GM19455 (cell line): ENCODE data around the gene MPHOSPH9.

Experiments
- ATAC-seq: cut with Tn5 transposase; IDR thresholded peaks from one replicate; pipeline ENCODE4 v1.9.1; 2021; ENCODE audit not compliant: unreplicated experiment

The MPHOSPH9 gene, protein sequence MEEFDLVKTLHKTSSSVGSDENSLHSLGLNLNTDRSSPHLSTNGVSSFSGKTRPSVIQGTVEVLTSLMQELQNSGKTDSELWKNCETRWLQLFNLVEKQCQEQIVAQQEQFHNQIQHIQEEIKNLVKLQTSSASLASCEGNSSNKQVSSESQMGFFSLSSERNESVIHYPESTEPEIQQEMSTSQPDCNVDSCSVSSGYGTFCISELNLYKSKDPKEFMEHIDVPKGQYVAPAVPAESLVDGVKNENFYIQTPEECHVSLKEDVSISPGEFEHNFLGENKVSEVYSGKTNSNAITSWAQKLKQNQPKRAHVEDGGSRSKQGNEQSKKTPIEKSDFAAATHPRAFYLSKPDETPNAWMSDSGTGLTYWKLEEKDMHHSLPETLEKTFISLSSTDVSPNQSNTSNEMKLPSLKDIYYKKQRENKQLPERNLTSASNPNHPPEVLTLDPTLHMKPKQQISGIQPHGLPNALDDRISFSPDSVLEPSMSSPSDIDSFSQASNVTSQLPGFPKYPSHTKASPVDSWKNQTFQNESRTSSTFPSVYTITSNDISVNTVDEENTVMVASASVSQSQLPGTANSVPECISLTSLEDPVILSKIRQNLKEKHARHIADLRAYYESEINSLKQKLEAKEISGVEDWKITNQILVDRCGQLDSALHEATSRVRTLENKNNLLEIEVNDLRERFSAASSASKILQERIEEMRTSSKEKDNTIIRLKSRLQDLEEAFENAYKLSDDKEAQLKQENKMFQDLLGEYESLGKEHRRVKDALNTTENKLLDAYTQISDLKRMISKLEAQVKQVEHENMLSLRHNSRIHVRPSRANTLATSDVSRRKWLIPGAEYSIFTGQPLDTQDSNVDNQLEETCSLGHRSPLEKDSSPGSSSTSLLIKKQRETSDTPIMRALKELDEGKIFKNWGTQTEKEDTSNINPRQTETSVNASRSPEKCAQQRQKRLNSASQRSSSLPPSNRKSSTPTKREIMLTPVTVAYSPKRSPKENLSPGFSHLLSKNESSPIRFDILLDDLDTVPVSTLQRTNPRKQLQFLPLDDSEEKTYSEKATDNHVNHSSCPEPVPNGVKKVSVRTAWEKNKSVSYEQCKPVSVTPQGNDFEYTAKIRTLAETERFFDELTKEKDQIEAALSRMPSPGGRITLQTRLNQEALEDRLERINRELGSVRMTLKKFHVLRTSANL

DNA sequence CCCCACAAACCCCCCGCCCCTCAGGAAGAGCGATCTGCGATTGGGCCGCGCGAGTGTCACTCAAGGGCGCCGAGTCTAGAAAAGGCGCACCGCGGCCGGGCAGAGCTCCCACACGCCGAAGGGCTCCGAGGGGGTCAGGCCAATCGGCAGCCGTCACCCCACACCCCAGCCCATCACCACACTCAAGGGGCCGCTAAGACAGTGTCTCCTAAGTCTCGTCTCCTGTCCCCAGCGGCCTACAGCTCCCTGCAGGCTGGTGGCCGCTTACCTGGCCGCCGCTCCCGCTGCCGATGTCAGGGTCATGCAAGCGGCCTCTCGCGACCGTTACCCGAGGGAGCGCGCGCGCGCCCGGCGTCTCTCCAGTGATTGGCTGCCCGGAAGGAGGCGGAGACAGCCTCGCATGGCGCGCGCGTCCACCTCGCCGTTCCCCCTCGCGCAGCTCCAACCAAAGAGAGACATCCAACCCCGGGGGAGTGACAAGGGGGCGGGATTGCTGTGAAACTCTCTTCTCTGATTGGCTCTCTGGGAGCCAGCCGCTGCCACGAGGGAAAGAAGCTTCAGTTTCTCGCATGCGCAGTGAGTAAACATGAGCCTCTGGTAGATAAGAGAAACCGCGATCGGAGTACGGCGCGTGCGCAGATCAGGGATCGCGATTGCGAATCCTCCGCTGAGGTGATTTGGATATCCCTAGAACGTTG, at the start of gene MPHOSPH9, which contains the start of gene MTRFR:
Gene MPHOSPH9, minus strand, starts transcription at position 335 of the 698 bp plus-strand sequence. CDS start 2,777 bp downstream, outside the sequence.
Gene MTRFR, plus strand, starts transcription at position 630 of the 698 bp plus-strand sequence. CDS start 20,239 bp downstream, outside the sequence.
- peak; percentile 82 for ATAC-seq

- ATAC-seq = no peak
These were observed 49.2 kb upstream of the MPHOSPH9 start for GRCh38 chr12:123282111-123282510.

- no peak for ATAC-seq
These were observed 48.0 kb upstream of the MPHOSPH9 start for GRCh38 chr12:123280971-123281370.

GRCh38 chr12:123278101-123278627, 45.2 kb upstream of the MPHOSPH9 start:
- ATAC-seq = peak; percentile 71

DNA sequence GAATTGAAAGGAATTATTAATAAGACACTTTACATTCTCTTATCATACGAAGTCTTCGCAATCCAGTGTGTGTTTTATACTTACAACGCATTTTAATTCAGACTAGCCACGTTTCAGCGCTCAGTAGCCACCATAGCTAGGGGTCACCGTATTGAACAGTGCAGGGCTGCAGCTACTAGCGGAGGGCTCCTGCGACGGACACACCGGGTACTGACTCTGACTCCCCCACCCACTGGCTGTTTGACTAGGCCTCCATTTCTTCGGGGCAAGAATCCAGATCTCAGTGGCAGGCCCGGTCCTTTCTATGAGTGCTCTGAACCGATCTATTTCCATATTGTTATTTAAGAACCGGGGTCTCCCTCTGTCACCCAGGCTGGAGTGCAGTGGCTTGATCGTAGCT, 40.2 kb upstream of the MPHOSPH9 start:
- ATAC-seq = no peak

DNA sequence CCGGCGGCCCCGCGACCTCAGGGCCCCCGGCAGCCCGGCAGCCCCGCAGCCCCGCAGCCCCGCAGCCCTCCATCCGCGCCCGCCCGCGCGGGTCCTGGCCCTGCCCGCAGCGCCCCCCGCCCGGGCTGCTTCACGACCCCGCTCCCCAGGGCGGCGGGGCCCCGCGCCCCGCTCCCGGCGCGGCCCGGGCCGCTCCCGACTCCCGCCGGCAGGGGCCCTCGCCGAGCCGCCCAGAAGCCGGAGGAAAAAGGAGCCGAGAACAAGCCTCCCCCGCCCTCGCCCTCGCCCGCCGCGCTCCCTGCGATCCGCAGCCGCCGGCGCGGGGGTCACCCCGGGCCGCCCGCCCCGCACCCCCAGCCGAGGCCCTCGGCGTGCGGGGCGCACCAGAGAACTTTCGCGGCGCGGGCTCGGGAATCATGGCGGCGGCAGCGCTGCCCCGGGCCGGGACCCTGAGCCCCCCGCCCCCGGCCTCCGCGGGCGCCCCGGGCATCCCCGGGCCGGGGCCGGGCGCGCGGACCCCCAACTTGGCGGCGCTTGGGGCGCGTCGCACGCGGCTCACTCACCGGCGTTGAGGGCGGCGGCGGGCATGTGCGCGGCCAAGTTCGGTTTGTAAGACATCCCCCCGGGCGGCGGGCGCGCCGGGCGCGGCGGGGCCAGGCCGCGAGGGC, 38.2 kb upstream of the MPHOSPH9 start:
- peak; percentile 60 for ATAC-seq

GRCh38 chr12:123270214-123271000, 37.5 kb upstream of the MPHOSPH9 start:
- no peak for ATAC-seq

DNA sequence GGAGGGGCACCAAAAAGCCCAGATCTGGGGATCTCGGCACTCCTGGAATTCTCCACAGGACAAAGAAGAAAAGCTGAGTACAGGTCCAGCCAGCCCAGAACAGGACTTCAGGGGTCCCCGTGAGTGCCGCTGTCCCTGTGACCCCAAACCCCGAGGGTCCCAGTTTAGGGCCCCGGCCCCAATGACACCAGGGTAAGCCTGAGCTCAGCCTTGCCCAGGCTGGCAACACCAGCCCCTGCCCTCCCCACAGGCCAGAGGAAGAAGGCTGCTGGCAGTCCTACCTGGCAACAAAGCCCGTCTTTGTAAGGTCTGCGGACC, 36.9 kb upstream of the MPHOSPH9 start:
- ATAC-seq = no peak

DNA sequence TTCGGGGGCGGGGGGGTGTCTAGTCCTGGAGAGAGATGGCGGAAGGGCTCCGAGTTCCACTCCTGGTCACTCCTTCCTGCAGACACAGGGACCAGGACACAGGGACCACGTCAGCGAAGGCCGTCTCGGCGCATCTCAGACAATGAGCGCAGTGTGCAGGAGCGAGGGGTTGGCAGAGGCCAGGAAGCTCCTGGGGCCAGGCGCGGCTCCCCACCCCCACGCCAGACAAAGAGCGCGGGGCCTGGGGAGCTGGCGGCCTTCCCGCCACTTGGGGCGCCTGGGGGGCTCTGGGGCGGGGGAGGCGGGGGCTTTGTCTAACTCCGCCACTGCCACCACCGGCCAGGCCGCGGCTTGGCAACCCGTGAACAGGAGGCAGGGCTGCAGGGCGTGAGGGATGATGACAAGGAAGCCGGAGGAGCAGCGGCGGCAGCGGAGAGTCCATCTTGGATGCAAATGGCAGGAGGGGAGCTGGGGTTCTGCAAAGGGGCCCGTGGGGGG, 36.5 kb upstream of the MPHOSPH9 start:
- ATAC-seq = no peak

GRCh38 chr12:123268850-123269249, 35.9 kb upstream of the MPHOSPH9 start:
- no peak for ATAC-seq

DNA sequence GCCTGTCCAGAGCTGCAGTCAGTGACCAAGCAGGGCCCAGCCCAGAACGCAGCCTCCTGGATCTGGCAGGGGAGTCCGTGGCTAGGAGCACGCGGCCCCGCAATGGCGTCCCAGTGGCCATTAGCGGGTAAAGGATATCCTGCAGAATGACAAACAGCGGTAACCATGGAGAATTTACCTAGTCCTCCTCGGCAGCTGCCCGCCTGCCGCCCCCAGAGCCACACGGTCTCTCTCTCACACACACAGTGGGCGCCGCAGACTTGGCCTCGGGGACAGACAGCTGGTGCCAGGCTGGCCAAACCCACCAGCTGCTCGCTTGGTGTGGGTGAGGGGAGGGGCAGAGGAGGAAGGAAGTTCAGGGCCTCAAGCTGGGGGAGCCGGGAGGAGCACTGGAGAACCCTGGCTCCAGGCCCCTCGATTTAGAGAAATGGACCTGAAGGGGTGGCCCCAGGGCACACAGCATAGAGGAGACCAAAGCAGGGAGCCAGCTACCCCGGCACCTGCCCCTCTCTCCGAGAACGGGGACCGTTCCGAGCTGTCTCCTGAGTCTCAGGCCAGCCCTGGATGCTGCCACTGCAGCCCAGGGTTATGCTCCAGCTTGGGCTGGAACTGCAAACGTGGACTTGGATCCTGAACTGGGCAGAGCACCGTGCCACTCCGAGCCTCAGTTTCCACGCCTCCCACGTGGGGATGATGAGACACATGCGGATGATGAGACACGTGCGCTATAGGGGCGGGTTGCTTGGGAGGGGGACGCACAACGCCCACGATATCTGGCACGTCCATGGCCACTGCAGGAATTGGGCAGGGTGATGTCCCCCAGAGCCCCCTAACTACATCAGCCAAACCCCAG, 35.3 kb upstream of the MPHOSPH9 start:
- ATAC-seq = no peak

GRCh38 chr12:123267335-123267920, 34.5 kb upstream of the MPHOSPH9 start:
- no peak for ATAC-seq

- ATAC-seq = no peak
These were observed 33.8 kb upstream of the MPHOSPH9 start for GRCh38 chr12:123266679-123267277.

DNA sequence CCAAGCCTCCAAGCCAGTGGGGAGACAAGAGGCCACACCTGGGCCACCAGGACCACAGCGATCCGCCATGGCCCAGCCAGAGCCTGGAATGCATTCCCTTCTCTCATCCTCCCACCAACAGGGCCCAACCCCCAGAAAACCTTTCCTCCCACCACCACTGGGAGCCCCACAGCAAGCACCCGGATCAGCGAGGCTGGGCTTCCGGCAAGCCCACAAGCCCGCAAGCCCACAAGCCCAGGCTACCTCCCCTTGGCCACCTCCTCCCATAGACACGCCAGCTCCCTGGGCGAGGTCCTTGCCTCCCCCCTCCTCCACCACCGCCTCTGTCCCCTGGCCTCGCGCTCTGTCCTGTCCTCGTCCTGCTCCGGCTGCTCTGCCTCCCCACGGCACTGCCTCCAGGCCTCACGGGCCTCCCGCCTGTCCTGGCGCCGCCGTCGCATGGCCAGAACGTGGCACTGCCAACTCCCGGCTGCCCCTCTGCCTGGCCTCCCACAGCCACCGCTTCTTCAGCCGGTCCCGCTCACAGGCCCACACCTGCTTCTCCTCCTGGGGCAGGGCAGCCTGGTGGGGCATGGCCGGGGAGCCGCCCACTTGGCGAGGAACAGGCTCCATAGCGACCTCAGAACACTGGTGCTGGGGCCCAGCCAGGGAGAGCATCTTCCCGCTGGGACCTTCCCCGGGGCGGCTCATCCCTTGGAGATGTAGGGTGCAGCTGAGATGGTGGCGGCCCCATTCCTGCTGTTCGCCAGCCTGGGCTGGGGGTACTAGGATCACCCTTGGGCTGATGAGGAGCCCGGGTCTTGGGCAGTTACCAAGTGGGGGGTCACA, 33.1 kb upstream of the MPHOSPH9 start:
- ATAC-seq = no peak

DNA sequence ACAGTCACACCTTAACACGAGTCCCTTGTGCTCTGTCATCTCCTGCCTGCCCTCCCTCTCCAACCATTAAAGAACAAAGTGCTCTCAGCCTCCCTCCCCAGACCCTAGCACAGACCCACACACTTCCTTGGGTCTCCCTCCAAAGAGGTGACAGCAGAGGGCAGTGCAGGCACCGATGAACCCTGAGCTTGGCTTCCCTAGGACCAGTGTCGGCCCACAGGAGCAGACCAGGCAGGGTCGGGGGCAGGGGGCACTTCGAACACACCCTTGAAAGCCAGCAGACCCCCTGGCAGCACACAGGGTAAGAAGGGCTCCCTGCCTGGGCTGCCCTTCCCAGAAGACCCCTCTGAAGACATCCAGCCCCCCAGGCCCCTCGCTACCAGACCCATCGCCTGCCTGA, 31.7 kb upstream of the MPHOSPH9 start:
- ATAC-seq = no peak

DNA sequence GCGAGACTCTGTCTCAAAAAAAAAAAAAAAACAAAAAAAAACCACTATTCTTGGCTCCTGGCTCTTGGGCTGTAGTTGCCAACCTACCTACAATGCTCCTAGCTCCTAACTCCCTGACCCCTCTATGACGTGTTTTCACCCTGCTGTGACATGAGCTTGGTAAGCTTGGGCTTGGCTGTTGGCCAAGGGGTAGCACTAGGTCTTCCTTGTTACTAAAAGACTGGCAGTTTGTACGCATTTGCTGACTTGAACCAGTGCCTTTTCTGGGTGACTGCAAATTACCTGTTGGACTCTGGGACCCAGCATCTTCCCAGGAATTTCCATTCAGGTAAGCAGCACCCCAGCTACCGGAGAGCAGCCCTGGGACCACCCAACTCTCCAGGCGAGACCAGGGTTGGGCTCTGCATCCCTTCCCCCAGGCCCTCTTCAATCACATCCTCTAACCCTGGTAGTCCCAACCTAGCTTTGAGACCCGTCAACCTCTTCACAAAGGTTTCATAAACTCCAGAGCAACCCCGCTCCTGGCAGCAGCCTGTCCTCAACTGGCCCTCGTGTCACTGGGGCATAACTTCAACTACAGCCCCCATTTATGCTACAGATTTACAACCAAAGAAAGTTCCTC, 30.4 kb upstream of the MPHOSPH9 start:
- ATAC-seq = no peak
